Rectal smooth muscle tissue (tissue), 1 donor: ENCODE results near the gene METTL21A.

Source experiments
- H3K27ac ChIP-seq: one replicate; pipeline ENCODE4 v1.7.0; 2013; ENCODE audit warnings: low read depth, low read length, inconsistent platforms
- H3K27me3 ChIP-seq: one replicate; pipeline ENCODE4 v1.7.0; 2013; ENCODE audit warnings: low read length; ENCODE audit not compliant: control insufficient read depth, insufficient read depth
- H3K36me3 ChIP-seq: one replicate; pipeline ENCODE4 v1.7.0; 2013; ENCODE audit warnings: low read length; ENCODE audit not compliant: control insufficient read depth, insufficient read depth
- H3K4me1 ChIP-seq: one replicate; pipeline ENCODE4 v1.7.0; 2013; ENCODE audit warnings: low read length; ENCODE audit not compliant: control insufficient read depth, insufficient read depth
- H3K4me3 ChIP-seq: one replicate; pipeline ENCODE4 v1.7.0; 2013; ENCODE audit warnings: low read length
- H3K9ac ChIP-seq: one replicate; pipeline ENCODE4 v1.7.0; 2013; ENCODE audit warnings: low read length

METTL21A gene

DNA sequence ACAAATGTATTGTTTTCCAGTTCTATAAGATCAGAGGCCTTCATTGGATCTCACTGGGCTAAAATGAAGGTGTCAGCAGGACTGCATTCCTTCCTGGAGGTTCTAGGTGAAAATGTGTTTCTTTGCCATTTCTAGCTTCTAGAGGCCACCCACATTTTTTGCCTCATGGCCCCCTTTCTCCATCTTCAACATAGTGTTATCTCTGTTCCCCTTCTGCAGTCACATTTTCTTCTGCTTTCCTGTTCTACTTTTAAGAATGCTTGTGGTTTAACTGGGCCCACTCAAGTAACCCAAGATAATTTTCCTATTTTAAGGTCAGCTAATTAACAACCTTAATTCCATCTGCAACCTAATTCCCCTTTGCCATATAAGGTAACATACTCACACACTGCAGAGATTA is 36.1 kb downstream of the METTL21A start:
- H3K27ac ChIP-seq: no peak overlapping the region
- no peaks in the 10 kb centered on the region for H3K4me1 ChIP-seq
- H3K36me3 ChIP-seq: peaks cover 12% of the 10 kb centered on the region
- H3K4me3 ChIP-seq: no peak overlapping the region
- H3K27me3 ChIP-seq: no peaks in the 10 kb centered on the region
- no peak overlapping the region for H3K9ac ChIP-seq

DNA sequence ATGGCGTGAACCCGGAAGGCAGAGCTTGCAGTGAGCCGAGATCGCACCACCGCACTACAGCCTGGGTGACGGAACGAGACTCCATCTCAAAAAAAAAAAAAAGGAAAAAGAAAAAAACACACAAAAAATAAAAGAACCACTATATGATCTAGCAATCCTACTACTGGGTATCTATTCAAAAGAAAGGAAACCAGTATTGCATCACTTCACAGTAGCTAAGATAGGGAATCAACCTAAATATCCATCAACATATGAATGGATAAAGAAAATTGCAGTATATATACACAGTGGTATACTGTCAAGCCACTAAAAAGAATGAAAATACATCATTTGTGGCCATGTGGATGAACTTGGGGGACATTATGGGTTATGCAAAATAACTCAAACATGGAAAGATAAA is 37.9 kb downstream of the METTL21A start:
- no peaks in the 10 kb centered on the region for H3K4me1 ChIP-seq
- no peak overlapping the region for H3K27ac ChIP-seq
- no peak overlapping the region for H3K9ac ChIP-seq
- H3K27me3 ChIP-seq: no peaks in the 10 kb centered on the region
- no peak overlapping the region for H3K4me3 ChIP-seq
- peaks cover 15% of the 10 kb centered on the region for H3K36me3 ChIP-seq

DNA sequence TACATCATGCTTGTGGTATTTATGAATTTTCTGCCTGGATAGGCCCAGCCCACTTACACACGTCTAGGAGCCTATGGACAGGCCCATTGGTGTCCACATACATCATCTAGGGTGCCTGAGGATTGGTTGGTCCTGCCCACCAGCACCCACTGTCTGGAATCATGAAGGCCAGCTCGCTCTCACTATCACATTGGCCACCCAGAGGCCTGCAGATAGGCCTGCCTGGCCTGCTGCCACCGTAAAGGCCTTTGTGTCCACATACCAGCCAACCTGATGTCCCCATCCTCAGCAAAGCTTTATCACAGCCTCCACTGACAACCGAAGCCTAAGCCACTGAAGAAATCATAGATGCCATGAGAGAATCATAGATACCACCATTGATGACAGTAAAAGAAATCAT is 40.2 kb downstream of the METTL21A start:
- Histone ChIP-seq H3K27me3 (no peaks in the 10 kb centered on the region), H3K36me3 (peaks cover 17% of the 10 kb centered on the region), H3K4me3 (no peak overlapping the region), H3K4me1 (no peaks in the 10 kb centered on the region), H3K9ac (no peak overlapping the region), H3K27ac (no peak overlapping the region)

GRCh38 chr2:207571370-207571769 is 53.8 kb downstream of the METTL21A start:
- Histone ChIP-seq H3K4me1 (no peaks in the 10 kb centered on the region), H3K27ac (no peak overlapping the region), H3K4me3 (no peak overlapping the region), H3K9ac (no peak overlapping the region), H3K27me3 (no peaks in the 10 kb centered on the region), H3K36me3 (peaks cover 5% of the 10 kb centered on the region)

GRCh38 chr2:207567671-207568070 is 57.5 kb downstream of the METTL21A start:
- peaks cover 2% of the 10 kb centered on the region for H3K36me3 ChIP-seq
- no peak overlapping the region for H3K27ac ChIP-seq
- no peaks in the 10 kb centered on the region for H3K27me3 ChIP-seq
- no peak overlapping the region for H3K4me3 ChIP-seq
- no peak overlapping the region for H3K9ac ChIP-seq
- no peaks in the 10 kb centered on the region for H3K4me1 ChIP-seq

GRCh38 chr2:207565736-207566500 is 59.3 kb downstream of the METTL21A start:
- Histone ChIP-seq H3K27ac (no peak overlapping the region), H3K4me3 (no peak overlapping the region), H3K27me3 (no peaks in the 10 kb centered on the region), H3K4me1 (no peaks in the 10 kb centered on the region), H3K9ac (no peak overlapping the region), H3K36me3 (peaks cover 2% of the 10 kb centered on the region)
